Activated gamma-delta T cell treated with Interleukin-2 at 50 U/mL for 16 hours (primary cell): ENCODE results near the gene ILDR2.

Experiments
- DNase-seq: peaks from one replicate; pipeline ENCODE4 v3.0.0-alpha.2; 2020

The ILDR2 gene

GRCh38 chr1:166969074-166969677 is 6.2 kb downstream of the ILDR2 start:
- DNase-seq, result no peak

- DNase-seq, result no peak
These were observed 14.4 kb downstream of the ILDR2 start for GRCh38 chr1:166960858-166961474.

- no peak for DNase-seq
These were observed 18.5 kb downstream of the ILDR2 start for GRCh38 chr1:166956872-166957271.

GRCh38 chr1:166956057-166956850 is 19.1 kb downstream of the ILDR2 start:
- no peak for DNase-seq

- DNase-seq, result no peak
These were observed 21.8 kb downstream of the ILDR2 start for GRCh38 chr1:166953491-166953890.

- no peak for DNase-seq
These were observed 23.2 kb downstream of the ILDR2 start for GRCh38 chr1:166952002-166952746.

- DNase-seq, result no peak
These were observed 24.3 kb downstream of the ILDR2 start for GRCh38 chr1:166951050-166951449.

- DNase-seq, result no peak
These were observed 25.2 kb downstream of the ILDR2 start for GRCh38 chr1:166950156-166950555.

- DNase-seq, result no peak
These were observed 26.4 kb downstream of the ILDR2 start for GRCh38 chr1:166948856-166949350.

GRCh38 chr1:166947398-166948043 is 27.8 kb downstream of the ILDR2 start:
- DNase-seq, result no peak

GRCh38 chr1:166944186-166944967 is 31.0 kb downstream of the ILDR2 start:
- no peak for DNase-seq

GRCh38 chr1:166939741-166940375 is 35.5 kb downstream of the ILDR2 start:
- no peak for DNase-seq

GRCh38 chr1:166937962-166938361 is 37.4 kb downstream of the ILDR2 start:
- DNase-seq, result no peak

- DNase-seq, result no peak
These were observed 38.0 kb downstream of the ILDR2 start for GRCh38 chr1:166937329-166937728.

GRCh38 chr1:166933633-166934032 is 41.7 kb downstream of the ILDR2 start:
- no peak for DNase-seq

GRCh38 chr1:166933140-166933539 is 42.2 kb downstream of the ILDR2 start:
- no peak for DNase-seq

GRCh38 chr1:166929911-166930310 is 45.4 kb downstream of the ILDR2 start:
- DNase-seq, result no peak

- no peak for DNase-seq
These were observed 47.6 kb downstream of the ILDR2 start for GRCh38 chr1:166927701-166928100.

- no peak for DNase-seq
These were observed 49.4 kb downstream of the ILDR2 start for GRCh38 chr1:166925810-166926478.

- DNase-seq, result no peak
These were observed 50.4 kb downstream of the ILDR2 start for GRCh38 chr1:166924823-166925541.
